ENCODE data around the gene ENAH.

The ENAH gene

DNA sequence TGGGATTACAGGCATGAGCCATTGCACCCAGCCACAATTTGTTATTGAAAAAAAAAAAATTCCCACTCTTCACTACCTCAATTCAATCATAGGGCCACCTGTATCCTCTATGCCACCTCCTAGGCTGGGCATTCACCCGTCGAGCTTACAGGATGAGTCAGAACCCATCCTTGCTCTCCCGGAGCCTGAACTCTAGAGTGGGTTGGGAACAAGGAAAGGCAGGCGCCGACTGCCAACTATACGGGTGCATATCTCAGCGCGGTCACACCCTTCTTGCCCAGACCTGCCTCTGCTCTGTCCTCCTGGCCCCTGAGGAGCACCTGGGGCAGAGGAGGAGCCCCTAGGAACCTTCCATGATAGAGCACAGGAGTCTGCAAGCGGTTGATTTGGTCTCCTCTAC is 203.7 kb downstream of the ENAH start:
- no peak for DNase-seq

DNA sequence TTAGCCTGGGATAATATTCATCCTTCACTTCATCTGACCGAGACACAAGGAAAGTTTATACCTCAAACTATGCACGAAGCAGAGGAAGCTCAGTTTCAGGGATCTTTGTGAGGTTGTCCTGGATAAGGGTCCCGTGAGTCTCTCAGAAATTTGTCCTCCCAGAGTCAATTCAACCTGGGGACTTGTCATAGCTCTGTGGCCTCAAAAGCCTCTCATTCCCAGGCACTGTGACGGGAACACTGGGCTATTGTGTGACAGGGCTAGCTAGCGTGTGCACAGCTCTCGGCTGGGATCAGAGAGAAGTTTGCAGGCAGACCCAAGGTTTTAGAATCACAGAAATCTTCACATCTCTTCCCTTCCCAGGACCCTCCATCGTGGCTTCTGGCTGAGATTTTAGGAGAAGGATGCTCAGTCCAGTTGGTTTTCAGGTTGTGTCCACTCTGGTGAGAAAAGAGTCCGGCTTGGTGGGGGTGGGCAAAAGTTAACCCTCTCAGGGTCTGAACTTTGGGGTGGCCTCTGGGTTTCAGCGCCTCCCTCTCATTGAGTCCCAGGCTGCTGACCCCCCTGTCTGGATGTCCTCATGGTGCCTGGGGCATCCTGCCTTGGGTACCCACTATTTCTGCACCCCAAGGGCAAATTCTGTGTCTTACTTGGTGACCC is 204.6 kb downstream of the ENAH start:
- DNase-seq: no peak

- no peak for DNase-seq
Observed at GRCh38 chr1:225447650-225448089, 205.3 kb downstream of the ENAH start.

GRCh38 chr1:225446981-225447615 is 205.8 kb downstream of the ENAH start:
- no peak for DNase-seq

DNA sequence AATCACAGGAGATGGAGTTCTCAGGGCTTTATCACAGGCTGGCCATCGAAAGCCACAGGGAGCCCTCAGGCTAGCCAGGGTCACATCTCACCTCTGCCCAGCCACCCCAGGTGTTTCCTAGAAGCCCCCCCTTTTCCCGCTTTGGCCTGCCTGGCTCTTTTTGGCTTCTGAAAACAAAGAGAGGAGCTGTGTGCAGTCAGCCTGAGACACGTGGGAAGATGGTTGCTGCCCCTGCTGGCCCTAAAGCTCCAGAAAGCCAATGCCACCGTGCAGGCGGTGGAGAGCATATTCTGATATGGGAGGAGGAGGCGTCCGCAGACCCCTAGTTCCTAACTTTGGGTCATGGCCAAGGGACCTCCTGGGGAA is 206.3 kb downstream of the ENAH start:
- no peak for DNase-seq

- DNase-seq: no peak
Observed at GRCh38 chr1:225445639-225446594, 207.0 kb downstream of the ENAH start.

GRCh38 chr1:225442123-225442505 is 210.8 kb downstream of the ENAH start:
- no peak for DNase-seq

DNA sequence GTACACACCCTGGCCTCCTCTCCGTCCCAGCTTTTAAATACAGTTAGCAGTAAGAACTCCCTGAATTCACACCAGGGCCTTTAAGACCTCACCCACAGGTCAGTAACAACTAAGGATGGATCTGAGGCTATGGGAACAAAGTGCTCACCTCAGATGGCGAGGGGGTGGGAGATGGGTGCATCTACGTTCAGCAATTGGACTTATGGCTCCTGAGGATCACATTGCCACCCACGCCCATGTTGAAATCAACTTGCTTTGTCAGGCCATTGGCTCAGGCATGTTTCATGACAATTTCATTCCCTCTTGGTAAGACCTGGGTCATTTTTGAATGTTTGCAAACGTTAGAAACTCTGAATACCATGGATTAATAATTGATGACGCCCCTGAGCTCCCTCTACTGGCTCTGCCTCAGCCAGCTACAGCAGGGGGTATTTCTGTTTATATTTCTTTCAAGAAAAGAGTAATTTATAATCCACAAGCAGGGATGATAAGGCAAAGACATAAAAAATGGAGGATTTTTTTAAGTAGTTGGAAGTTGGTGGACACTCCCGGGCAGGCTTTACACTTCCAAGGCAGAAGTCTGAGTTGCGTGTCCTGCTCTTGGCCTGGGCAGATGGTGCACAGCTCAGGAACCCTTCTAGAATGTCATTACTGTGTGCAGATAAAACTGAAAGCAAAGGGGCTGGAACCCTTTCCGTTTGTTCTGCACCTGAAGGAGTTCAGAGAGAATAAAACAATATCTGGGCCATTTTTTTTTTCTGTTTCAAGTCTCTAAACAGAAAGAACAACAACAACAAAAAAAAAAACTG is 211.4 kb downstream of the ENAH start:
- DNase-seq: no peak

GRCh38 chr1:225440380-225441221 is 212.3 kb downstream of the ENAH start:
- no peak for DNase-seq

DNA sequence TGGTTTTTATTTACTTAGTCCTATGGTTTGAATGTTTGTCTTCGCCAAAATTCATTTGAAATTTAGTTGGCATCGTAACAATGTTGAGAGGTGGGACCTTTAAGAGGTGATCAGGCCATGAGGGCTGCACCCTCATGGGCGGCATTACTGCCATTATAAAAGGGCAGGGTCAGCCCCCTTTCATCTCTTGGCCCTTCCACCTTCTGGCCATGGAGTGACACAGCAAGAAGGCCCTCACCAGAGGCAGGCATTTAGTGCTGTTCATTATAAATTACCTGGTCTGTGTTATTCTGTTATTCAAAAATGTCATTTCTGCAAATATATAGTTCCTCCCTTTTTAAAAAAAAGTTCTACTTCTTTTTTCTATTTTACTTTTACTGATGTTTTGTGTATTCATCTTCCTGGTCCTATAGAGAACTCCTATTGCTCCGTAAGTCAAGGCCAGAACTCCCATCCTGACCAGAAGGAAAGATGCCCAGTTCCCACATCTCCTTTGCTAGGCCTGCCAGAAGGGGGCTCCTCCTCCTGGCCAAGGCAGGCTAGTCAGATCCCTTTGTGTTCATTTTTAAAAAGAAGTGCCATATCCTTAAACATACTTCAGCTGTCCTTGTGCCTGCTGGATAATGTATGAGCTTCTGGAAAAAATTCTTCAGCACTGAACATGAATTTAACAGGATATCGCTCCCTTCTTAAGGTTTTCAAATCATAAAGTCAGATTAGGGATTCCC is 215.0 kb downstream of the ENAH start:
- DNase-seq: no peak

All from activated CD4-positive, alpha-beta T cell treated with anti-CD3 and anti-CD28 coated beads, Interleukin-2, amount 50 U/mL, for 16 hours (primary cell).